ENCODE measurements around the gene FNDC5. TPM values are rescaled to one million over a fixed set of nuclear protein-coding genes. Genes with fewer than 3 reads are reported as not detected.

The FNDC5 gene
- total and polyA plus RNA-seq, 2 experiments from 2014 or later: 1.0 to 1.7 TPM

DNA sequence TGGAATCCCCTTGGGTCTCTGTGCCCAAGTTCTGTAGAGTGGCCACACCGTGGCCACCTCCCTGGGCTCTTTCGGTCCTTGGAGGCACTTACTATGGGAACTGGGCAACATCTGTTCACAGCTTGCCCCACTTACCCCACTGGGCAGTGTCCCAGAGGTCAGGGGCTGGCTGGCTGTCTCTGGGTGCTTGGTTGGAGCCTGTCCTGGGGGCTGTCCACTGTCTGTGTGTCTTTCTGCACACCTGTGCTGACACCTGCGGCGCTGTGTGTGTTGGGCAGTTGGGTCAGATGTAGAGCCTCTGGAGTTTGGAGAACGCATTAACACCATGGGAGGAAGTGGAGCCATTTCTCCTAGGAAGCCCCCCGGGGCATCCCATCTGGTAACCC lies 31.8 kb upstream of the FNDC5 start:
- no peaks in the 10 kb centered on the region for H3K9me3 Mint-ChIP-seq
- no peaks in the 10 kb centered on the region for H3K9me2 ChIP-seq (ENCODE audit: insufficient read depth)
- TF ChIP-seq CREB1 (CRISPR knock-in tag; IDR thresholded peaks at IDR 0.05; ENCODE audit: low read depth): no peak
- TF ChIP-seq, protein P1, sequence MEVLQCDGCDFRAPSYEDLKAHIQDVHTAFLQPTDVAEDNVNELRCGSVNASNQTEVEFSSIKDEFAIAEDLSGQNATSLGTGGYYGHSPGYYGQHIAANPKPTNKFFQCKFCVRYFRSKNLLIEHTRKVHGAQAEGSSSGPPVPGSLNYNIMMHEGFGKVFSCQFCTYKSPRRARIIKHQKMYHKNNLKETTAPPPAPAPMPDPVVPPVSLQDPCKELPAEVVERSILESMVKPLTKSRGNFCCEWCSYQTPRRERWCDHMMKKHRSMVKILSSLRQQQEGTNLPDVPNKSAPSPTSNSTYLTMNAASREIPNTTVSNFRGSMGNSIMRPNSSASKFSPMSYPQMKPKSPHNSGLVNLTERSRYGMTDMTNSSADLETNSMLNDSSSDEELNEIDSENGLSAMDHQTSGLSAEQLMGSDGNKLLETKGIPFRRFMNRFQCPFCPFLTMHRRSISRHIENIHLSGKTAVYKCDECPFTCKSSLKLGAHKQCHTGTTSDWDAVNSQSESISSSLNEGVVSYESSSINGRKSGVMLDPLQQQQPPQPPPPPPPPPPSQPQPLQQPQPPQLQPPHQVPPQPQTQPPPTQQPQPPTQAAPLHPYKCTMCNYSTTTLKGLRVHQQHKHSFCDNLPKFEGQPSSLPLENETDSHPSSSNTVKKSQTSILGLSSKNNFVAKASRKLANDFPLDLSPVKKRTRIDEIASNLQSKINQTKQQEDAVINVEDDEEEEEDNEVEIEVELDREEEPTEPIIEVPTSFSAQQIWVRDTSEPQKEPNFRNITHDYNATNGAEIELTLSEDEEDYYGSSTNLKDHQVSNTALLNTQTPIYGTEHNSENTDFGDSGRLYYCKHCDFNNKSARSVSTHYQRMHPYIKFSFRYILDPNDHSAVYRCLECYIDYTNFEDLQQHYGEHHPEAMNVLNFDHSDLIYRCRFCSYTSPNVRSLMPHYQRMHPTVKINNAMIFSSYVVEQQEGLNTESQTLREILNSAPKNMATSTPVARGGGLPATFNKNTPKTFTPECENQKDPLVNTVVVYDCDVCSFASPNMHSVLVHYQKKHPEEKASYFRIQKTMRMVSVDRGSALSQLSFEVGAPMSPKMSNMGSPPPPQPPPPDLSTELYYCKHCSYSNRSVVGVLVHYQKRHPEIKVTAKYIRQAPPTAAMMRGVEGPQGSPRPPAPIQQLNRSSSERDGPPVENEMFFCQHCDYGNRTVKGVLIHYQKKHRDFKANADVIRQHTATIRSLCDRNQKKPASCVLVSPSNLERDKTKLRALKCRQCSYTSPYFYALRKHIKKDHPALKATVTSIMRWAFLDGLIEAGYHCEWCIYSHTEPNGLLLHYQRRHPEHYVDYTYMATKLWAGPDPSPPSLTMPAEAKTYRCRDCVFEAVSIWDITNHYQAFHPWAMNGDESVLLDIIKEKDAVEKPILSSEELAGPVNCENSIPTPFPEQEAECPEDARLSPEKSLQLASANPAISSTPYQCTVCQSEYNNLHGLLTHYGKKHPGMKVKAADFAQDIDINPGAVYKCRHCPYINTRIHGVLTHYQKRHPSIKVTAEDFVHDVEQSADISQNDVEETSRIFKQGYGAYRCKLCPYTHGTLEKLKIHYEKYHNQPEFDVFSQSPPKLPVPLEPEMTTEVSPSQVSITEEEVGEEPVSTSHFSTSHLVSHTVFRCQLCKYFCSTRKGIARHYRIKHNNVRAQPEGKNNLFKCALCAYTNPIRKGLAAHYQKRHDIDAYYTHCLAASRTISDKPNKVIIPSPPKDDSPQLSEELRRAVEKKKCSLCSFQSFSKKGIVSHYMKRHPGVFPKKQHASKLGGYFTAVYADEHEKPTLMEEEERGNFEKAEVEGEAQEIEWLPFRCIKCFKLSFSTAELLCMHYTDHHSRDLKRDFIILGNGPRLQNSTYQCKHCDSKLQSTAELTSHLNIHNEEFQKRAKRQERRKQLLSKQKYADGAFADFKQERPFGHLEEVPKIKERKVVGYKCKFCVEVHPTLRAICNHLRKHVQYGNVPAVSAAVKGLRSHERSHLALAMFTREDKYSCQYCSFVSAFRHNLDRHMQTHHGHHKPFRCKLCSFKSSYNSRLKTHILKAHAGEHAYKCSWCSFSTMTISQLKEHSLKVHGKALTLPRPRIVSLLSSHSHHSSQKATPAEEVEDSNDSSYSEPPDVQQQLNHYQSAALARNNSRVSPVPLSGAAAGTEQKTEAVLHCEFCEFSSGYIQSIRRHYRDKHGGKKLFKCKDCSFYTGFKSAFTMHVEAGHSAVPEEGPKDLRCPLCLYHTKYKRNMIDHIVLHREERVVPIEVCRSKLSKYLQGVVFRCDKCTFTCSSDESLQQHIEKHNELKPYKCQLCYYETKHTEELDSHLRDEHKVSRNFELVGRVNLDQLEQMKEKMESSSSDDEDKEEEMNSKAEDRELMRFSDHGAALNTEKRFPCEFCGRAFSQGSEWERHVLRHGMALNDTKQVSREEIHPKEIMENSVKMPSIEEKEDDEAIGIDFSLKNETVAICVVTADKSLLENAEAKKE (CRISPR knock-in tag; IDR thresholded peaks at IDR 0.05): no peak
- TF ChIP-seq, protein P2, sequence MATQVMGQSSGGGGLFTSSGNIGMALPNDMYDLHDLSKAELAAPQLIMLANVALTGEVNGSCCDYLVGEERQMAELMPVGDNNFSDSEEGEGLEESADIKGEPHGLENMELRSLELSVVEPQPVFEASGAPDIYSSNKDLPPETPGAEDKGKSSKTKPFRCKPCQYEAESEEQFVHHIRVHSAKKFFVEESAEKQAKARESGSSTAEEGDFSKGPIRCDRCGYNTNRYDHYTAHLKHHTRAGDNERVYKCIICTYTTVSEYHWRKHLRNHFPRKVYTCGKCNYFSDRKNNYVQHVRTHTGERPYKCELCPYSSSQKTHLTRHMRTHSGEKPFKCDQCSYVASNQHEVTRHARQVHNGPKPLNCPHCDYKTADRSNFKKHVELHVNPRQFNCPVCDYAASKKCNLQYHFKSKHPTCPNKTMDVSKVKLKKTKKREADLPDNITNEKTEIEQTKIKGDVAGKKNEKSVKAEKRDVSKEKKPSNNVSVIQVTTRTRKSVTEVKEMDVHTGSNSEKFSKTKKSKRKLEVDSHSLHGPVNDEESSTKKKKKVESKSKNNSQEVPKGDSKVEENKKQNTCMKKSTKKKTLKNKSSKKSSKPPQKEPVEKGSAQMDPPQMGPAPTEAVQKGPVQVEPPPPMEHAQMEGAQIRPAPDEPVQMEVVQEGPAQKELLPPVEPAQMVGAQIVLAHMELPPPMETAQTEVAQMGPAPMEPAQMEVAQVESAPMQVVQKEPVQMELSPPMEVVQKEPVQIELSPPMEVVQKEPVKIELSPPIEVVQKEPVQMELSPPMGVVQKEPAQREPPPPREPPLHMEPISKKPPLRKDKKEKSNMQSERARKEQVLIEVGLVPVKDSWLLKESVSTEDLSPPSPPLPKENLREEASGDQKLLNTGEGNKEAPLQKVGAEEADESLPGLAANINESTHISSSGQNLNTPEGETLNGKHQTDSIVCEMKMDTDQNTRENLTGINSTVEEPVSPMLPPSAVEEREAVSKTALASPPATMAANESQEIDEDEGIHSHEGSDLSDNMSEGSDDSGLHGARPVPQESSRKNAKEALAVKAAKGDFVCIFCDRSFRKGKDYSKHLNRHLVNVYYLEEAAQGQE (IDR thresholded peaks at IDR 0.05; ENCODE audit: unreplicated experiment): no peak
- TF ChIP-seq EZH2 (IDR thresholded peaks at IDR 0.05; ENCODE audit: low read depth, unreplicated experiment): no peak
- TF ChIP-seq POLR2AphosphoS5 (IDR thresholded peaks at IDR 0.05; ENCODE audit: low read depth): no peak
- no peak for TF ChIP-seq EZH2phosphoT487 (IDR thresholded peaks at IDR 0.05; ENCODE audit: unreplicated experiment)
- no peak for TF ChIP-seq NANOG (IDR thresholded peaks at IDR 0.05; ENCODE audit: borderline replicate concordance)
- TF ChIP-seq STAT1 (IDR thresholded peaks at IDR 0.05; ENCODE audit: unreplicated experiment): no peak
- TF ChIP-seq, protein P3, sequence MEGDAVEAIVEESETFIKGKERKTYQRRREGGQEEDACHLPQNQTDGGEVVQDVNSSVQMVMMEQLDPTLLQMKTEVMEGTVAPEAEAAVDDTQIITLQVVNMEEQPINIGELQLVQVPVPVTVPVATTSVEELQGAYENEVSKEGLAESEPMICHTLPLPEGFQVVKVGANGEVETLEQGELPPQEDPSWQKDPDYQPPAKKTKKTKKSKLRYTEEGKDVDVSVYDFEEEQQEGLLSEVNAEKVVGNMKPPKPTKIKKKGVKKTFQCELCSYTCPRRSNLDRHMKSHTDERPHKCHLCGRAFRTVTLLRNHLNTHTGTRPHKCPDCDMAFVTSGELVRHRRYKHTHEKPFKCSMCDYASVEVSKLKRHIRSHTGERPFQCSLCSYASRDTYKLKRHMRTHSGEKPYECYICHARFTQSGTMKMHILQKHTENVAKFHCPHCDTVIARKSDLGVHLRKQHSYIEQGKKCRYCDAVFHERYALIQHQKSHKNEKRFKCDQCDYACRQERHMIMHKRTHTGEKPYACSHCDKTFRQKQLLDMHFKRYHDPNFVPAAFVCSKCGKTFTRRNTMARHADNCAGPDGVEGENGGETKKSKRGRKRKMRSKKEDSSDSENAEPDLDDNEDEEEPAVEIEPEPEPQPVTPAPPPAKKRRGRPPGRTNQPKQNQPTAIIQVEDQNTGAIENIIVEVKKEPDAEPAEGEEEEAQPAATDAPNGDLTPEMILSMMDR (conservative IDR thresholded peaks at IDR 0.05; ENCODE audit: low read depth in 2 of 2): no peak
- TF ChIP-seq, protein P4, sequence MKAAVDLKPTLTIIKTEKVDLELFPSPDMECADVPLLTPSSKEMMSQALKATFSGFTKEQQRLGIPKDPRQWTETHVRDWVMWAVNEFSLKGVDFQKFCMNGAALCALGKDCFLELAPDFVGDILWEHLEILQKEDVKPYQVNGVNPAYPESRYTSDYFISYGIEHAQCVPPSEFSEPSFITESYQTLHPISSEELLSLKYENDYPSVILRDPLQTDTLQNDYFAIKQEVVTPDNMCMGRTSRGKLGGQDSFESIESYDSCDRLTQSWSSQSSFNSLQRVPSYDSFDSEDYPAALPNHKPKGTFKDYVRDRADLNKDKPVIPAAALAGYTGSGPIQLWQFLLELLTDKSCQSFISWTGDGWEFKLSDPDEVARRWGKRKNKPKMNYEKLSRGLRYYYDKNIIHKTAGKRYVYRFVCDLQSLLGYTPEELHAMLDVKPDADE (IDR thresholded peaks at IDR 0.05): no peak
- no peak for TF ChIP-seq ZNF331 (CRISPR knock-in tag; IDR thresholded peaks at IDR 0.05; ENCODE audit: low read depth)
- no peak for TF ChIP-seq JUNB (IDR thresholded peaks at IDR 0.05; ENCODE audit: unreplicated experiment)
- TF ChIP-seq ZNF114 (CRISPR knock-in tag; IDR thresholded peaks at IDR 0.05): no peak
- H3K79me2 ChIP-seq (replicated peaks; ENCODE audit: insufficient read depth): no peaks in the 10 kb centered on the region
- H3F3A ChIP-seq (replicated peaks; ENCODE audit: low read depth): no peaks in the 10 kb centered on the region
- H2AFZ ChIP-seq: no peak overlapping the region
- H3K27ac Mint-ChIP-seq: no peak overlapping the region
- H3K36me3 ChIP-seq (ENCODE audit: insufficient read depth): no peaks in the 10 kb centered on the region
- no peak overlapping the region for H3K27ac ChIP-seq (ENCODE audit: low read depth)
- H3K27me3 Mint-ChIP-seq (ENCODE audit: insufficient read depth, low read depth, poor library complexity): peaks cover 41% of the 10 kb centered on the region
- H3K4me1 Mint-ChIP-seq: peaks cover 7% of the 10 kb centered on the region; the same call in 2 of the 3 replicates
- peaks cover 12% of the 10 kb centered on the region for H3K4me1 ChIP-seq (ENCODE audit: insufficient read depth)
- ATAC-seq (no peak), DNase-seq (ENCODE audit: low spot score) (no peak)
- H3K36me3 Mint-ChIP-seq (ENCODE audit: low read depth): no peaks in the 10 kb centered on the region
- peak overlapping the region; percentile 60; the same call in 2 of the 3 replicates for H3K4me3 Mint-ChIP-seq
- no peak overlapping the region for H3K4me2 ChIP-seq
- no peak overlapping the region for H3K4me3 ChIP-seq
- H4K20me1 ChIP-seq (replicated peaks; ENCODE audit: insufficient read depth): no peaks in the 10 kb centered on the region
- peaks cover 53% of the 10 kb centered on the region for H3K27me3 ChIP-seq (ENCODE audit: insufficient read depth)

Data from GM23338 (cell line).